ENCODE data around the gene MTCL3.

Gene MTCL3

DNA sequence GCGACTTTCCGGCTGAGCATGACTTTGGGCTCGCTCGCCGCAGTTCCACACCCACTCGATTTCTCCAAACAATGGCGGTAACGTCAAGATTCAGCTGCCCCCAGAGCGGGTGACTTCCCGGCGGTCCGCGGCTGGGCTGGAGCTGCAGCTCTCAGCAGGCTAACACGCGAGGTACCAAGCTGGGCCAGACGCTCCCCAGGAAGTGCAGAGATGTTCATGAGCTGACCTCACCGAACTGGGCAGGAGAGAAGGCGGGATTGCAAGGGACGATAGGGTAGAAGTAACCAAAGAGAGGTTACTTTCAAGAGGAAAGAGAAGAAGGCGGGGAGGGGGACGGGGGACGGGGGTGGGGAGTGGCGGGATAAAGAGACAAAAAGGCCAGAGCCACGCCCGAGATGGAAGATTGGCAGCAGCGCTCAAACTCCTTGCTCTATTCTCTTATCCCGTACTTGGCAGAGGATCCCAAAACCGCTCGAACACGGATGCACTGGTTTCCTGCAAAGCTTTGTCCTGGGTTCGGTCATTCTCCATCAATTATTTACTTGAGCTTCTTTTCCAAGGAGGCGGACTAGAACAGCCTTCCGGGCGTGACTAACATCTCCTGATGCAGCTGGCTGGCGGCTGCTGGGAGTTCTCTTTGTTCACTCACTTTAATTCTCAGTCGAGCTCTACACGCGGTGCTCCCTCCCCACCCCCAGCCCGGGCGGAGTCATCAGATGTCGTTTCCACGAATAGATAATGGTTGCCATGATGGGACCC lies at the start of gene MTCL3:
TSS of gene MTCL3 (minus strand) at position 626 of the 759 bp plus-strand sequence.
- no peak for DNase-seq (ENCODE audit: low read depth)

DNA sequence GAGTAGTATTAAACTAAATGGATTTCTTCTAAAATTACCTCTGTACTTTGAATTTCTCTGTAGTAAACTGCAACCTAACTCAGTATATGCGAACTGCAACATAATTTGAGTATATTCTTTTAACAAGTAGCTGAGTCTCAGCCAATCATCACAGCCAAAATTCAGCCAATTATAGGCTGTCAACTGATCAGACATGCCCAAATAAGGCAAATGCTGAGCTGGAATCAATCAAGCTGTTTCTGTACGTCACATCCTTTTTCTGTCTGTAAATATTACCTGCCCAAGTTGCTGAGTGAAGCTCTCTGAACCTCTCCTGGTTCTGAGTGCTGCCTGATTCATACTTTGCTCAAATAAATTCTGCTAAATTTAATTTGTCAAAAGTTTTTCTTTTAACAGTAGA lies 48.3 kb upstream of the MTCL3 start:
- DNase-seq (ENCODE audit: low read depth), result no peak

DNA sequence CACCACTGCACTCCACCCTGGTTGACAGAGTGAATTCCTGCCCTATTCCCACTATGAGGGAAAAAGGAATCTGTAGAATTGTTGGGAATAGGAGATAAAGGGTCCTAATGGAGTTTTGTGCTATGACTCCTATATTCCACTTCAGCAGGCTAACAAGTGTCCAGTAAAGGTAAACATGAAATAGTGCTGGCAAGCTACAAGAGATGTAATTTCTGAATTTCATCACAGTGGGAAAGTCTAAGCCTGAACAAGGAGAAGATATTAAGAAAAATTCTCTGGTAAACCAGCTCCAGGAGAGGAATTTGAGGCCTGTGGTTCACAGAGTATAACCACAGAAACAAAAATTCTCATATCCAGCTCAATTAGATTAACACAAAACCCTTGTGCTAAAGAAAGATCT lies 47.5 kb upstream of the MTCL3 start:
- DNase-seq (ENCODE audit: low read depth), result no peak

DNA sequence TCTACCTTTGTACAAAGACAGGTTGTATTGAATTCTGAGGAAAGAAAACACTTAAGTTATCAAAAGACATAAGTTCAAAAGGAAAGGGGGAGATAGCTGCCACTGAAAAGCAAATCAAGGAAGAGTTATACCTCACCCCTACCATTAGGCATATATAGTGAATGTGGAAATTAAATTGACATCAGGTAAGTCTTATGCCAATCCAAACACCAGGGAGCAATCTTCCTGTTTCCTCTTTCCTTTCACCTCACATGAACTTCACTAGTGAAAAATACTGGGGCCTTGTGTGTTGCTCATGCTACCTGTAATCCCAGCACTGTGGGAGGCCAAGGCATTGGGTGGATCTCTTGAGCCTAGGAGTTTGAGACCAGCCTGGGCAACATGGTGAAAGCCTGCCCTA lies 47.0 kb upstream of the MTCL3 start:
- no peak for DNase-seq (ENCODE audit: low read depth)

DNA sequence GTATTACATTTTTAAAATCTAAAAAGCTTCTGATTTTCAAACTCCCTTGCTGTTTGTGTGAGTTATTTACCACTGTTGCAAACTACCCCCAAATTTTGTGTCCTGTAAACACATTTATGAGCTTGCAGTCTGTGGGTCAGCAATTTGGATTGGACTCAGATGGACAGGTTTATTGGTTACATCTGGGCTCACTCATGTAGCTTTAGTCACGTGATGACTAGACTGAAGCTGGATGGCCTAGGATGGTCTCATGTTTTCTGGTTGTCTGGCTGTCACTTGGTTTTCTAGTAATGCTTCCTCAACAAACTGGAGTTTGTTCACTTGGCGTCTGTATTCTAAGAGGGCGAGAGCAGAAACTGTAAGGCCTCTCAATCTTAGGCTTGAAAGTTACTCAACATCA lies 45.6 kb upstream of the MTCL3 start:
- no peak for DNase-seq (ENCODE audit: low read depth)

DNA sequence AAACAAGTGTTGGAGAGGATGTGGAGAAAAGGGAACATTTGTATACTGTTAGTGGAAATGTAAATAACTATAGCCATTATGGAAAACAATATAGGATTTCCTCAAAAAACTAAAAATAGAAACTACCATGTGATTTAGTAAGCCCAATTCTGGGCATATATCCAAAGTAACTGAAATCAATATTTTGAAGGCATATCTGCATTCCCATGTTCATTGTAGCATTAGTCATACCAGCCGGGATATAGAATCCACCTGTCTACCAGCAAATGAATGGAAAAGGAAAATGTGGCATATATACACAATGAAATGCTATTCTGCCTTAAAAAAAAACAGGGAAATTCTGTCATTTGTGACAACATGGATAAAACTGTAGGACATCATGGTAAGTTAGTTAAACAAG lies 42.5 kb upstream of the MTCL3 start:
- DNase-seq (ENCODE audit: low read depth), result no peak

DNA sequence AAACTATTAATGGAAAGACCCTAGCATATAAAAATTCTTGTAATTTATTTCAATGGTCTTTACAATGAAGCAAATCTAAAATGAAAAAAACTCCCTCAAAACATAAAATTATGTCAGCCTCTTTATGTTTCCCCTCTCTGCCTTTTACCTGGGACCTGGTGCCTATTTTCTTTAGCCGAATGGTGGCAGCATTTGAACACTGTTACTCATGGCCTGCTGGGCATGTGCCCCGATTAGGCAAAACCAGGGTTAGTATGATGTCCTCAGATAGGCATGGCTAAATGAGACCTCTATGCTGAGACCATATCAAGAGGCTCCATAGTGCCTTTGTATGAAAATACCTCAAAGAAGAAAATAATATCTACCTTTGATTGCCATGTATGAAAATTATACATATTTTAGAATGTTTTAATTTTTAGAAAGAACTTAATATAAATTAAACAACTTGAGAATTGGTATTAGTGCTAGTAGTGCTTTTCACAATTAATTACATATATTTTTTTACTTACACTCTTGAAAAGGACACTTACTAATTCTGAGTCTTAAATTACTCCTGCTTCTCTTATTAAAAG lies 35.4 kb upstream of the MTCL3 start:
- DNase-seq (ENCODE audit: low read depth), result no peak

DNA sequence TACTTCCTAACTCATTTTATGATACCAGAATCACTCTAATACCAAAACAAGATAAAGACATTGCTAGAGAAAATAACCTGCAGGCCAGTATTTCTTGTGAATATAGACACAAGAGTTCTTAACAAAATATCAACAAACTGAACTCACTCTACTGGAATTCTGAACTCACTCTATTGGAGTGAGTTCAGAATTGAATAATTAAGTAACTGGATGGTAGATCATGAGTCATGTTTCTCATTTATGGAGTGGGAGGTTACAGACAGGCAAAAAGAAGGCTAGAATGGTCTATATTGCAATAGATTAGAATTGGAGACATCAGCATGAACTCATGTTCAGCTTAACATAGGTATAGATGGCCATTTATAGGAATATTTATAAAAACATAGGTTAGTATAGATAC lies 31.3 kb upstream of the MTCL3 start:
- DNase-seq (ENCODE audit: low read depth), result no peak

DNA sequence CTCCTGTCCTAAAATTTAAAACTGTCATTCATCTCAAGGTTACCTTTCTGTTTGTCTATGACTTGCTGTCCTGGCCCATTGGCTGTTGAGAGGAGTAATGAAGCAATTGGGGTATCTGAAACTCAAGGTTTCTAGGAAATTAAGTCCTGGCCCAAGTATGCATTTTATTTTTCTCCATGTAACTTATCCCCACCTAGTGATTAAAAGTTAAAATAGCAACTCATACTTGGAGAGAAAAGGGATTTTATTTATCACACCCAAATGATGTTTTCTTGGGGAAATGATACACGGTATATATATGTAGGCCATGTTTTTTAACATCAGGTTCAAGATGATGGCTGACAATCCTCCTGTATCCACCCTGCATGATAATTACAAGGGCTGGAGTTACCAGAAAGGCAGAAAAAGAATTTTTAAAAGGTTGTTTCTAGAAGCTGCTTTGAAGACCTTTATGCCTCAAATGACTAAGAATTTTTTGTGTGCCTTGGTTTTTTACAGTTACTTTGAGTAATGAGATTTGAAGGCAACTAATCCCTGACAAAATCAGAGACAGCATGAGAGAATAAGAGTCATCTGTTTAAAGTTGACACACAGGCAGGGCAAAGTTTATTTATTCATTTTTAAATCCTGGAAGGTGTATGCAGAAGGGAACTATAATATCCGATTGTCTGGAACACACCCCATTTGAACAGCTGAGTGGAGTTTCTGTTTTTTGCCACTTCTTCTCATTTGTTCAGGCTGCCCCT lies 28.9 kb upstream of the MTCL3 start:
- DNase-seq (ENCODE audit: low read depth), result no peak

DNA sequence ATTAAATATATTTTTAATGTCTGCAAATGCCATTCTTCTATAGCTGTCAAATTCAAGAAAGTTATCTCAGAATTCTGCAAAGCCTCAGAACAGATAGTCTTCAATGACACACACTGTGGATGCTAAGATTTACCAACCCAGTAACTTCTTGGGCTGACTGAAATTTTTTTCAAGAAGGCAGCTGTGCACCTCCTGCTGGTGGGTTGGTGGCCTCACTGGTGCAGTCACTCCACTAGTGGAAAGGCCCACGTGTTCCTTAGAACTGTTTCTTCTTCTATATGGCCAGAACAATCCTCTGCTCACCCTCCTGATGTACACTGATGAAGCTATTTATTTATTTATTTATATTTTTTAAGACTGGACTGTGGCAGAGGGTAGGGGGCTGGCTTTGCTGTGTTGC lies 28.1 kb upstream of the MTCL3 start:
- peak; percentile 6 for DNase-seq (ENCODE audit: low read depth)

DNA sequence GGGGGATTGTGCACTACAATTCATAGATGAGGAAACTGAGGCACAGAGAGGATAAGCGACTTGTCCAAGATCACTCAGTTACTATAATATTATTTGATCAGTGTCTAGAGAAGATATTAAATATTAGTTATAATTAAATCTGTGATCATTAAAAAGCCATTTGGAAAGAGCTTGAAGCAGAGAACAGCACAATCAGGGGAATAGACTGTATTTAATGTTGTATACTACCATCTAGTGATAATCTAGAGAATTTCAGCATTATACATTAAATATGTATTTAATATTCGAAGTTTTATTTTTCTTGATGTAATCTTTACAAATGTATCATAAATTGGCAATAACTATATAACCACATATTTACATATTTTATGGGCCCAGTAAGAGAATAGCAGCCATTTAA lies 20.1 kb upstream of the MTCL3 start:
- no peak for DNase-seq (ENCODE audit: low read depth)

DNA sequence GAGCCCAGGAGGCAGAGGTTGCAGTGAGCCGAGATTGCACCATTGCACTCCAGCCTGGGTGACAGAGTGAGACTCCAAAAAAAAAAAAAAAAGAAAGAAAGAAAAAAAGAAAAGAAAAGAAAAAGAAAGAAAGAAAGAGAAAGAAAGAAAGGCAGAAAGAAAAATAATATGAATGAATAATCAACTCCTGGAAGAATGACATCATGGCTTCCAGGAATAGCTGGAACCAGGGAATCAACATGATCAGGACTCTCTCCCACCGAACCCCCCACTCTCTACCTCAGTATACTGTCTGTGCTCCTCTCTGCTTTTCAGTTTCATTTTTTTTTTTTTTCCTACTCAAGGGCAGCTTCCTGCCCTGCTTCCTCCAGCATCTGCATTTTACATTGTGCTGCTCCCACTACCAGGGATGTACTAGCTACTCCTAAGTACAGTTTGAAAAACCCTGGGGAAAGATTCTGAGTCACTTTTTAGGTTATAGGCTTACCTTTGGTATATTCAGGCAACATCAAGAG lies 19.7 kb upstream of the MTCL3 start:
- no peak for DNase-seq (ENCODE audit: low read depth)

DNA sequence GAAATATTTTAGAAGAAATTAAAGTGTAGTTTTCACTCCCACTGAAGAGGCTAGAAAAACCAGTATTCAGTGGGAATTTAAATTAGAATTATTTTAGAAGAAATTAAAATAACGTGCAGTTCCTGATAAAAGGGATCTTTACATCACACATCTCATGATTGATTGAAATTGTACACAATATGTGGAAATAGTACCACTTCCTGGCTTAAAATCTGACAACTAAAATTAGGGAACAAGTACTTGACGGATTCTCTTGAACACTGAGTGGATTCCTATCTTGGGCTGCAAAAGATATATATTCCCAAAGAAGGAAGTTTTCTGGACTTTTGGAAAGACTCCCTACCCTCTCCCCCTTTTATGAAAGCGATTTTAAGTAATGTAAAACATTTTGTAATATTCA lies 14.6 kb upstream of the MTCL3 start:
- no peak for DNase-seq (ENCODE audit: low read depth)

DNA sequence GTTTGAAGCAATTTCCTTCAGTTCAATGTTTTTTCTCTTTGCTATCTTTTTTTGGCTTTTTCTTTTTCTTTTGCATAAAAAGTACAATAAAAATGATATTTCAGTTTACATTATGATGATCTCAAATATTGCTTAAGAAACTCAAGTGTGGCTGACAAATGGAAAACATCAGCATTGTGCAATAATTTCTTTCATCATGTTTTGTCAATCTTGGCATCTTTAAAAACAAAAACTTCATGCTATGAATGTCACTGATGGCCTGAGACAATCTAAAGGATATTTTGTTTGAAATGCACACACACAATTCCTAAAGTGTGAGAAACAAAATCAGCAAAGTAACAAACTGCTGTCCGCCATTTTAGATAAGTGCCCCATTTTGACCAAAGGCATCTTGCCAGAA lies 13.9 kb upstream of the MTCL3 start:
- no peak for DNase-seq (ENCODE audit: low read depth)

DNA sequence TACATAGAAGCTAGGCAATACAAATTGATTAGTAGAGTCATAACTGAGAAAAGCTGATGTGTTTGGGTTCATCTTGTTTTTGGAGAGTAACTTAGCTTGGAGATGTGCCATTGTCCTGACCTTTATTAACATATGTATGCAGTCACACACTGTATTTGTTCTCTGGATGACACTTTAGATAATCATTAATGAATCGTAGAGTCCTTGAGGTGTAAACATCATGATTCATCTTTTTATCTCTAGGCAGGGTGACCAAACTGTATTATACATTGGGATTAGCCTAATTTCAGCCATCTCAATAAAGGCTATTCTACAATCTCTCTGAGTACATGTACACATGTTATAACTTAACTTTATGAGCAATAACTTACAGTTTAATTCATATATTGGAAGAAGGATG lies 3.6 kb upstream of the MTCL3 start:
- no peak for DNase-seq (ENCODE audit: low read depth)

DNA sequence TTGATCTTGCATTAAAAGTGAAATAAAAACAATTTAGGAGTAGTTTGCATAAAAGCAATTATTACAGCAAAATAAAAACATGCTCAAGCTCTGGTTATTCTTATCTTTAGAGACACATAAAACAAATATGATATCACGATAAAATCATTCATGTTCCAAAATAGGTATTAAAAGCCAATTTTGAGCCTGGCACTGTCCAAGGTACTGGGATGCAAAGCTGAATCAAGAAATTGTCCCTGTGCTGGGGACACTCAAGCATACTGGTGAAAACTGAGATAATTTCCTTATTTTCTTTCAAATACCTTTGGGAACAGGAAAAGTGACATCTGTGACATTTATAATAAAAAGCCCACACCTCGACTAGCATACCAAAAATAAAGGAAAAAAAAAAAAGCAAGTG lies 931 bp upstream of the MTCL3 start:
- no peak for DNase-seq (ENCODE audit: low read depth)

DNA sequence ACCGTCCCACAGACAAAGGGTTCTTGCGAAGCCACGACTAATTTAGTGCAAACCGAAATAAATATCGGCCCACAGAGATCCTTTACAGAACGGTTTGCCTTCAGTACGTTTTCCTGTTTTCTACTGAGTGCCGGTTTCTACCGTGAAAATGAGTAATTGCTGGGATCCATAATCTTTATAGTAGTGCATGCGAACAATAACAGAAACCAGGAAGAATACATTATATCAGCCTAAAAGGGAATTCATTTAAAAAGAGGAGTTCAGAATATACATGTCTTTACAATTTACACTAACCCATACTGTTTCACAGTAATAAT lies 292 bp upstream of the MTCL3 start:
- DNase-seq (ENCODE audit: low read depth), result no peak

DNA sequence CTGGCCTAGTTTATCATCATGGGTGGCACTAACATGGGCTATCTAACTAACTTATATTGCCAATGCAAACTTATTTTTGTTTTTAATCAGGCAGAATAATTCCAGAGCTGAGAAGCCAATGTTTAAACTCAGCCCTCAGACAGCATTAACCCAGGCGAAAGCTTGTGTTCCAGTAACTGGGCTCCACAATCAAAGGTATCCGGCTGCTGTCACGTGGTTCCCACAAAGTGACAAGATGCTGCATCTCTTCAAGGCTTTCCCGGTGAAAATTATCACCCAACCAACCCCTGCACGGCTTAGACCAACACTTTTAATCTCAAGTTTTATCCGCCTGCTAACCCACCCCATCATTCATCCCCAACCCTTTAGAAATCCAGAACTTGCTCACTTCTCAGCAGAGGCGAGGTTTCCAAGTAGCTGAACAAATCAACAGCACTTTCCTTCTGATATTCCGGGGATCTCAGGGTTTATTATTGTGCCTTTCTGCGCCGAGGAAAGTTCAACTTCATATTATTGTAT lies 885 bp downstream of the MTCL3 start:
- no peak for DNase-seq (ENCODE audit: low read depth)

DNA sequence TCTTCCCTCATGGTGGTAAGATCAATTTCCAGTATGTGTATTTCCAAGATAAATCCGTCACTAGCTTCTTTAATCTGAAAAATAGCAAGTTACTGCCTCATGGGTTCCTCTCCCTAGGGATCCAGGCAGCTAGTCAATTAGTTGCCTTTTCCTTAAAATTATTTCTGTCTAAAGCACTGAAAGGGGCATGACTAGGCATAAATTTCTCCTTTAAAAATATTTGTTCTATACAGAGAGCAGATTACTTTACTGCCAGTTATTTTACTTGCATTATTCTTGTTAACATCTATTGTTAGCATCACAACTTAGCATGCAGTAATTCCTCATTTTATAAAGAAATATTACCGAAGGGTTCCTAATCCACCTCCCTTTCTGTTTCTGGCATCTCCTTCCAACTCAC lies 1.4 kb downstream of the MTCL3 start:
- DNase-seq (ENCODE audit: low read depth), result no peak

DNA sequence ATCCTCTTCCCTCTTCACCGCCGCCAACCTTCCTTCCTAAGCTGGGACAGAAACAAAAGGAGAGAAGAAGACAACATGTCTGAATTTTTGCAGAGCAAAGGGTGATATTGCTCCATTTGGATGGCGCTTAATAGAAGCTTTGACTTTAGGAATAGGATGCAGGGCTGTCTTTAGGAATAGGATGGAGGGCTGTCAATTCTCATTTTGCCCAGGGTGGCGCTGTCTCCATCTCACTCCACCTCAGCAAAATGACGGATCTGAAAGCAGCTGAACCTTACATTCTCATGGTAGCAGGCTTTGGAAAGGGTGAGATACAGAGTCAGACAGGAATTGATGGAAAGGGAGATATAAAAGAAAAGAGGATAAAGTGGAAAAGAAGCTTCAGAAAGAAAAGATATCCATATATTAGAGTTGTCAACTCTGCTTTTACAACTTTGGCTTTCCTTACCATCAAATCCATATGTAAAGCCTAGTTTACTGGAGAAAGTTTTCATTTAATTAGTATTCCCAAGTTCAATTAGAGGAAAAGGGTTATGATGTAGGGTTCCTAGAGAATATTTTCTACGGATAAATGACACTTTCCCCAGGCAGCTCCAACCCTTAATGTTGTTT lies 2.4 kb downstream of the MTCL3 start:
- no peak for DNase-seq (ENCODE audit: low read depth)

DNA sequence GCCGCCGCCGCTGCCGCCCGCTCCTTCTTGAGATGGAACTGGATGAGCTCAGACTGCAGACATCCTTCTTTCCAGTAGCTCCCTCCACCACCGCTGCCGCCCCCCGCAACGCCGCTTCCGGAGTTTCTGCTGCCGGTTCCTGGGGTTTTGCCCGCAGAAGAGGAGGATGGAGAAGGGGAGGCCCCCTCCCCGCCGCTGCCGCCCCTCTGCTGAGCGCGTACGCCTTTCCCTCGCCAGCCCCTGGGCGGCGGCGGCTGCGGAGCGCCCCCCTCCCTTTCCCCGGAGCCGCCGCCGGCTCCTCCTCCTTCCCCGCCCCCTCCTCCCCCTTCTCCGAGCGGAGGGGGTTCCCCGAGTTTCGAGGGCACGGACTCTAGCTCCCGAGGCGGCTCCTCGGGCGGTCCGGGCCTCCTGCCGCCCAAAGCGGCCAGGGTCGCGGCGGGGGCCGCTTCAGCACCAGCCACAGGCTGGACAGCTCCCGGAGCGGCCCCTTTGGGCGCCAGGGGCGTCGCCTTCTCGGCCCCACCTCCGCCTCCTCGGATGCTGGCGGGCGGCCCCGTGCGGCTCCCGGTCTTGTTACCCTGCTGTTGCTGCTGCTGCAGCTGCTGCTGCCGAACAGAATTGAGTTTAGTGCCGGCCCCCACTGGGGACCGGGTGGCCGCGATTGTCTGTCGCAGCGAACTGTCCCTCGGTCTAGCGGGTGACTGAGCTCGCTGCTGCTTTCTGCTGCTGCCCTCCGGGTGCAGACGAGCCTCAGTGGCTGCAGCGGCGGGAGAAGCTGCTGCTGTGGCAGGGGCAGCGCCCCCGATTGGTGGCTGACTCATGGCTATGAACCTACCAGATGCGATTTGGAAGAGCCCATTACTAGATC lies 3.1 kb downstream of the MTCL3 start:
- peak; percentile 45 for DNase-seq (ENCODE audit: low read depth)
